GM12864 (cell line): ENCODE results near the gene PTGER3.

Source experiments
- DNase-seq: peaks from one replicate; pipeline ENCODE4 v3.0.0-alpha.2; 2011; ENCODE audit warnings: low read depth
- H3K4me3 ChIP-seq: 2 replicates; pipeline ENCODE4 v1.5.1; 2011; ENCODE audit warnings: mild to moderate bottlenecking, low read depth, low read length, control low read depth
- CTCF ChIP-seq: IDR thresholded peaks from 2 replicates; pipeline ENCODE4 v1.5.1; 2011; ENCODE audit warnings: low read depth, mild to moderate bottlenecking, moderate library complexity, low read length, control low read depth, inconsistent platforms; ENCODE audit errors: missing control alignments

PTGER3 gene

DNA sequence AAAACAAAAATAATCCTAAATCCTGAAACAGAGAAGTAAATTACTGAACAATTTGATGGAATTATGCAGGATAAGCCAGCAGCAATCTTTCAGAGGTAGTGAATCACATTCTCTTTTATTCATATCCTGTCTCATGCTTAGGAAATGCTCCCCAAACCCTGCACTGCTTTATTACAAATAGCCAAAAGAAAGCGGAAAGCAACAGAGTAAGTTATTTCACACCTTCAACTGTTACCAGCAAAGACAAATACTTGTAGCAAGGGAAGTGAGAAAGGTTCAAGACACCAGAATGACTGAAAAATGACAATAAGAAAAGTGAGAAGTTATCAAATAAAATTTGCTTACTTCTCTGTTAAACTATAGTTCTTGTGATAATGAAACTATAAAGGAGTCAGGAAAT, 27.1 kb upstream of the PTGER3 start:
- TF ChIP-seq CTCF = no peak
- no peak for DNase-seq
- H3K4me3 ChIP-seq = no peak overlapping the region

- DNase-seq = no peak
- TF ChIP-seq CTCF = no peak
- H3K4me3 ChIP-seq = no peak overlapping the region
Measured at GRCh38 chr1:71072273-71072672, 24.7 kb upstream of the PTGER3 start.

DNA sequence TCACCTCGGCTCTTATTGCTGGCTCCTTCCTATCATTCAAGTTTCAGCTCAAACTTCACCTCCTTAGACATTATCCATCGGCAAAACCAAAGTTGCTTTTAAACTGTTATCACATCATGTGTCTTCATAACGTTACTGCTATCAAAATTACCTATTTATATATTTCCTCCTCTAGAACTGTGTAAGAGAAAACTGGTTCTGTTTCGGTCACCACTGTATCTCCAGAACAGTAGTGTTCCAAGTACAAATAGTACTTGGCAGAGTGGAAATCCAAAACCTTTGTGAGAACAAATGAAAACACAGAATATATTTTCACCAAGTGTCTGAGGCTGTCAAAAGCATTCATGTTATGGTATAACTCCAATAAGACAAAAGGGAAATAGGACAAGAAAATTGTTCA, 24.1 kb upstream of the PTGER3 start:
- no peak for TF ChIP-seq CTCF
- DNase-seq = no peak

DNA sequence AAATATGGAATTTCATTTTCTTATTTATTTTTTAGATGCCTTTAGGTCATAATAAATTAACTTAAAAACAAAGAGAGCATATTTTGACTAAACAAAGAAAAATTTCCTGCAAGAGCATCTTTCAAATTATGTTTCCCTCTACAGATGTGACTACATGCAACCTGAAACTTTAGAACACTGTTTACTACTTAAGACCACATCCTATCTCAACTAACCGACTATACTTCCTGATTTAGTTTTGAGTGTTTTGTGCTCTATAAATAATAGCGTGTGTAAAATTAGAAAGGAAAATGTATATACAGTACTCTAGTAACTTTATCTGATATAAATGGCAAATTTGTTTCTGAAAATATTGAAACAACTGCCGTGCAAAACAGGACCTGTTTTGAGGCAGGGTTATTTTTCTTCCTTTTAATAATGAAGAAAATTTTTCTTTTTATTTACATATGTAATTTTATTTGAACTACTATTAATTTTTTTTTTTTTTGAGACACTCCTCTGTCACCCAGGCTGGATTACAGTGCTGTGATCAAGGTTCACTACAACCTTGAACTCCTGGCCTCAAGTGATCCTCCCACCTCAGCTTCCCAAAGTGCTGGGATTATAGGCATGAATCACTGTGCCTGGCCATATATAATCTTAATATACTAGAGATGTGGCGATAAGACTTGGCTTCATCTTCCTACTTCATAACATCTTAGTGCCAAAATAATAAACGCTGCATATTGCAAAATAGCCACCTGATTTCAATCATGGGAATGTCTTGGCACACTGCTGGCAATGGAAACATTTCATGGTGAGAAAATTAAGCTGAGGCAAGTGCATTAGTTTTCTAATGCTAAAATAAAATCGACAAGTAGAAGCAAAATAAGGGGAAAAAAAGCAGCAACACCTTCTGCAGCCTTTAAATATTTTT, 21.0 kb upstream of the PTGER3 start:
- H3K4me3 ChIP-seq = no peak overlapping the region
- DNase-seq = no peak

More for the DNA sequence above, 24.1 kb upstream of the PTGER3 start:
- no peak overlapping the region for H3K4me3 ChIP-seq

GRCh38 chr1:71054791-71055190, 7.2 kb upstream of the PTGER3 start:
- H3K4me3 ChIP-seq = no peak overlapping the region
- TF ChIP-seq CTCF = no peak
- no peak for DNase-seq

More for the DNA sequence above, 21.0 kb upstream of the PTGER3 start:
- TF ChIP-seq CTCF = no peak

- no peak for TF ChIP-seq CTCF
- DNase-seq = no peak
- no peak overlapping the region for H3K4me3 ChIP-seq
Measured at GRCh38 chr1:71054281-71054731, 6.7 kb upstream of the PTGER3 start.

DNA sequence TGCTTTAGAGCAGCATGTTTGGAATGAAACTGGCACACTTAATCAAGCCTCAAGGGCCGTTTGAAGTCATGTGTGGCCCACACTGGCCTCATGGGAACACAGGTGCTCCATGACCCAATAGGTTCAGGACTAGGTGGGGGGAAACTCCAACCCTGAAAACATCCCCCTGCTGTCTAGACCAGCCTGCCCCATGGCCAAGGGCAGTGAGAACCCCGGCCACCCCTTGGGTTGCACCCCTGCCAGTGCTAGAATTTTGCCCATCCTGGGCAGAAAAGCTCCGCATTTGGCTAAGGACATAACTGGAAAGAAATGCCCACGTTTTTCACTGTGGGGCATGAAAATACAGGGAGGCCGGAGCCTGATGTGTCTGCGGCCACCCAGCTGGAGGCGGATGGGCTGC, 6.1 kb upstream of the PTGER3 start:
- no peak overlapping the region for H3K4me3 ChIP-seq
- DNase-seq = no peak
- no peak for TF ChIP-seq CTCF
